Measurements from ENCODE around the gene ABLIM1.

- TF ChIP-seq ELF4 (IDR thresholded peaks at IDR 0.05) (no peak), FOXA1 (IDR thresholded peaks at IDR 0.05) (no peak), CTBP1 (IDR thresholded peaks at IDR 0.05; ENCODE audit: borderline replicate concordance) (no peak), SUZ12 (IDR thresholded peaks at IDR 0.05) (no peak), ZNF384 (IDR thresholded peaks at IDR 0.05) (no peak), TARDBP (IDR thresholded peaks at IDR 0.05) (no peak), FOXK2 (IDR thresholded peaks at IDR 0.05) (no peak), BHLHE40 (IDR thresholded peaks at IDR 0.05; ENCODE audit: borderline replicate concordance) (no peak), FOXM1 (IDR thresholded peaks at IDR 0.05; ENCODE audit: borderline replicate concordance) (no peak), SP1 (IDR thresholded peaks at IDR 0.05) (no peak), PKNOX1 (IDR thresholded peaks at IDR 0.05) (no peak), LEF1 (IDR thresholded peaks at IDR 0.05; ENCODE audit: borderline replicate concordance) (no peak), ARNT (IDR thresholded peaks at IDR 0.05) (no peak), HDGF (IDR thresholded peaks at IDR 0.05; ENCODE audit: borderline replicate concordance) (no peak)
Observed at GRCh38 chr10:114547514-114547913, 110.6 kb downstream of the ABLIM1 start.

Data from HEK293T (cell line).